Measurements from ENCODE around the gene PGBD5.

Gene PGBD5

DNA sequence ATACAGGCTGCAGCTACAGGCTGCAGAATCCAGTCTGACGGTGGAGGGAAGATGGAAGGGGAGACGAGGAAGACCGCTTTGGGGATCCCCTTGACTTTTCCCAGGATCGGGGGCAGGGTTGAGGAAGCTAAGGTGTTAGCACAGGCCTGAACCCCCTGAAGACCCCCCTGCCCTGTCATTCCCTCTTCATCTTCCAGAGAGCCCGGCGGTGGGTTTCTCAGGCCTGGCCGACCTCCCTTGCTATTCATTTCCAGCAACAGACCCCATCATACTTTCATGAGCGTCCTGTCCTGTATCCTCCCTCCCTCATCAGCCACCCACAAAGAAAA is 112.0 kb downstream of the PGBD5 start:
- no peak for DNase-seq (ENCODE audit: insufficient read length, low spot score)
- TF ChIP-seq, protein P1, sequence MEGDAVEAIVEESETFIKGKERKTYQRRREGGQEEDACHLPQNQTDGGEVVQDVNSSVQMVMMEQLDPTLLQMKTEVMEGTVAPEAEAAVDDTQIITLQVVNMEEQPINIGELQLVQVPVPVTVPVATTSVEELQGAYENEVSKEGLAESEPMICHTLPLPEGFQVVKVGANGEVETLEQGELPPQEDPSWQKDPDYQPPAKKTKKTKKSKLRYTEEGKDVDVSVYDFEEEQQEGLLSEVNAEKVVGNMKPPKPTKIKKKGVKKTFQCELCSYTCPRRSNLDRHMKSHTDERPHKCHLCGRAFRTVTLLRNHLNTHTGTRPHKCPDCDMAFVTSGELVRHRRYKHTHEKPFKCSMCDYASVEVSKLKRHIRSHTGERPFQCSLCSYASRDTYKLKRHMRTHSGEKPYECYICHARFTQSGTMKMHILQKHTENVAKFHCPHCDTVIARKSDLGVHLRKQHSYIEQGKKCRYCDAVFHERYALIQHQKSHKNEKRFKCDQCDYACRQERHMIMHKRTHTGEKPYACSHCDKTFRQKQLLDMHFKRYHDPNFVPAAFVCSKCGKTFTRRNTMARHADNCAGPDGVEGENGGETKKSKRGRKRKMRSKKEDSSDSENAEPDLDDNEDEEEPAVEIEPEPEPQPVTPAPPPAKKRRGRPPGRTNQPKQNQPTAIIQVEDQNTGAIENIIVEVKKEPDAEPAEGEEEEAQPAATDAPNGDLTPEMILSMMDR (IDR thresholded peaks at IDR 0.05; ENCODE audit: insufficient read depth, missing control alignments): no peak
- FAIRE-seq: no peak

DNA sequence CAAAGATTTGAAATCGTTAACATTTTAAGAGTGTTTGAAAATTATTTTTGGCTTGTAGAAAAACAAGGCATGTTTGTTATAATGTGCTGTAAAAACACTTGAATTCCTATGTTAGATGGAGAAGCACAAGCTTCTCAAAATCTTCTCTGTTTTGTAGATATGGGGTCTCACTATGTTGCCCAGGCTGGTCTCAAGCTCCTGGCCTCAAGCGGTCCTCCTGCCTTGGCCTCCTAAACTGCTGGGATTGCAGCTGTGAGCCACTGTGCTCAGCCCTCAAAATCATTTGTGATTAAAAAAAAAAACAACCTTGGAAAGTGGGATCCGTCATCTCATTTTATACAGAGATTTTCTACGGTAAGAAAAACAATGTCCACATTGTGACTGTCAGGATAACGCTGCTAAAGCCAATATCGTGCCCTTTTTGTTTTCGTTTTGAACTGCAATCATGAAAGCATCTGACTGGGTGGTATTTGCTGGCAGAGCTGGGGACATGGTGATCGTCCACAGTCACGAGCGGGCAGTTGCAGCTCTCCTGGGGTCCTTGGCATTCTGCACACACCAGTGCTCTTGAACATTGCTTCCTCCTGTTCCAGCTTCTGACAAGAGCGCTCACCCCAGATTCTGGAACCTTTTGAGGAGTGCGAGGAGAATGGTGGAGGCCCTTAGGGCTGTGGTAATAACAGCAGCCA is 112.5 kb downstream of the PGBD5 start:
- FAIRE-seq: no peak
- TF ChIP-seq, protein P1 (IDR thresholded peaks at IDR 0.05; ENCODE audit: insufficient read depth, missing control alignments): no peak
- DNase-seq (ENCODE audit: insufficient read length, low spot score): no peak

DNA sequence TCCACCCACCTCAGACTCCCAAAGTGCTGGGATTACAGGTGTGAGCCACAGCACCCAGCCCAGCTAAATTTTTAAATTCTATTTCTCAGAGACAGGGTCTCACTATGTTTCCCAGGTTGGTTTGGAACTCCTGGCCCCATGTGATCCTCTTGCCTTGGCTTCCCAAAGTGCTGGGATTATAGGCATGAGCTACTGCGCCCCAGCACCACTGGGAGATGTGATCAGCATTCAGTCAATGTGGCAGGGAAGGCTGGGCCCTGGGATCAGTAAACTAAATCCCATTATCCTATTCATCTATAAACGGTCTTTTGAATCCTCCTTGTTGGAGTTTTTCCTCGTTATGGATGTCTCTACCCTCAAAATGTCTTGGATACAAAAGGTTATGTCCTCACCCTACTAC is 113.5 kb downstream of the PGBD5 start:
- no peak for DNase-seq (ENCODE audit: insufficient read length, low spot score)
- TF ChIP-seq, protein P1 (IDR thresholded peaks at IDR 0.05; ENCODE audit: insufficient read depth, missing control alignments): no peak
- no peak for FAIRE-seq

DNA sequence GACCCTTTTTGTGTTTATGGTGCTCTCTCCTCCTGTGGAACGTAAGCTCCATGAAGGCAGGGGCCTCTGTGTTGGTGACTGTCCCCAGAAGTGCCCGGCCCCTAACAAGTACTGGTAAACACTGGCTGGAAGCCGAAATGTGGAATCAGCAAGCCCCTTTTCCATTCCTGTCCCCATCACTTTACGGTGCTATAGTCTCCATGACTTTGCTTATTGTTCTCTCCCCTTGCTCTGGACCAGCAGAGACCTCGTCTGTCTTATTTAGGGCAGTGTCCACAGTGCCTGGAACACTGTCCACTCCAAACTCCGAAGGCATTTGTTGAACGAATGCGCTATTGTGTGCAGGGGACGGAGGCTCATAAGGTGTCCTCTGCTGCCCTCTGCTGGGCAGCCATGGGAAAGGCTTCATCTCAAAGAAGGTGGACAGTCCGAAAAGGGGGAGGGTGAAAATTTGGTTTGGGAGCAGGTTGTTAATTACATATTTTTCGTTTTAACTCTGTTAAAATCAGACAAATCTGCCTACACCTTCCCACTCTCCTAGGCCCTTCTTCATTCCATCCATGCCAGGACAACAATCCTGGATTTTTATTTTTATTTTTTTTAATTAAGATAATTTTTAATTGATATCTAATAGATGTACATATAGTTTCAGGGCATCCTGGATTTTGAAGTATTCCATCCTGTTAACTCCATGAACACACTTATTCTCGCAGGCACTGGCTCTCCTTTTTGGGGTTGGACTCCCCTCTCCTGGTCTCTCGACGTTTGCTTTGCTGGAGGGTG is 115.6 kb downstream of the PGBD5 start:
- FAIRE-seq (peak; percentile 92), DNase-seq (ENCODE audit: insufficient read length, low spot score) (peak; percentile 94)
- TF ChIP-seq, protein P1 (IDR thresholded peaks at IDR 0.05; ENCODE audit: insufficient read depth, missing control alignments): peak; percentile 99

DNA sequence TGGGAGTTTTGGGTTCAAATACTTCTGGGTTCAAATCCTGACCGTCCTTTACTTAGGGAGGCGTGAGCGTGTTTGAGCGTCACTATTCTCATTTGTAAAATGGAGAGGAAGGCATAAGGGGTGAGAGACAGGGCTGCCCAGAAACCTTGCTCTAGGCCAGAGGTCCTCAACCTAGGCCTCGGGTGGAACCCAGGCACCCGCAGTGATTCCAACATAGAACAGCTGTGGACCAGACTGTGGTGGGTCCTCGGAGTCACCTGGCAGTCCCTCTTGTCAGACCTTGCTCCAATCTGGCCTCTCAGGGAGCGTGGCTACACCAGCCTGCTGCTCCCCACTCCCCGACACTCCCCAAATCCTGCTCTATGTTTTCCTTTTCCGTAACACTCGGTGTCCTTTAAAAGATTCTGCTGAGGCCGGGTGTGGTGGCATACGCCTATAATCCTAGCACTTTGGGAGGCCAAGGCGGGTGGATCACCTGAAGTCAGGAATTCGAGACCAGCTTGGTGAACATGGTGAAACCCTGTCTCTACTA is 116.4 kb downstream of the PGBD5 start:
- FAIRE-seq (no peak), DNase-seq (ENCODE audit: insufficient read length, low spot score) (no peak)
- TF ChIP-seq, protein P1 (IDR thresholded peaks at IDR 0.05; ENCODE audit: insufficient read depth, missing control alignments): no peak

DNA sequence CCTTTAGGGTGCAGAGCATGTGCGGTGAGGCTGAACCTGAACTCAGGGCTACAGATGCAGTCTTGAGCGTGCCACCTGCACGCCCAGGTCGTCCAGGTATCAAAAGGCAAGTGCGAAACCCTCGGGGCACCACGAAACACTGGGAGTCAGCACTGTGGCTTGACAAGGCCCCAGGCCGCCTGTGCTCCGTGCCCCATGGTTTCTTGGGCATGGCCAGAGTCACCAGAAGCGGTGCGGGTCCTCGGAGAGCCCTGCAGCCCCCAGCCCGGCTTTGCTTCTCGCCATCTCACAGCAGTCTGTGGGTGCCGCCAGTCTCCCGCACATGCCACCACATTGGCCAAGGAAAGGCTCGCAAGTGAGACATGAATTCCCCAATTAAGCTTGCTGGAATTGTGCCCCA is 117.3 kb downstream of the PGBD5 start:
- DNase-seq (ENCODE audit: insufficient read length, low spot score) (no peak), FAIRE-seq (no peak)
- TF ChIP-seq, protein P1 (IDR thresholded peaks at IDR 0.05; ENCODE audit: insufficient read depth, missing control alignments): no peak

DNA sequence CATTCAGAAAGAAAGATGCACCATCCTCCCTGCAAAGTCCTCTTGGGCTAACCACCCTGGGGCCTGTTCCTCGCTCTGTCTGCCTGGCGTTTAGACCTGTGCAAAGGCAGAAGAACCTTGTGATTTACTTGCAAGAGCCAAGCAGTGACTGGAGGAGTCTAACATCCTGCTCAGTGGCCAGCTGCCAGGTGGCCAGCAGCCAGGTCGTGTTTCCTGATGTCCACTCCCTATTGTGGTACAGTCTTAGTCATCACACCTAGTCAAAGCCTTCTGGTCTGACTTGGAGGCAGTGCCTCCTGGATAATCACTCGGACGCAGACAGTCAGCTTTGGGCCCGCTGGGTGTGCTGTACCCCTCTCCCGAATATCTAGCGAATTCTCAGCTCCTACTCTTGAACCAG is 118.1 kb downstream of the PGBD5 start:
- no peak for FAIRE-seq
- TF ChIP-seq, protein P1 (IDR thresholded peaks at IDR 0.05; ENCODE audit: insufficient read depth, missing control alignments): no peak
- no peak for DNase-seq (ENCODE audit: insufficient read length, low spot score)
